OCI-LY7 (cell line): ENCODE results near the gene RMND5A. TPM values are rescaled to one million over a fixed set of nuclear protein-coding genes. Genes with fewer than 3 reads are reported as not detected.

Experiments
- BruUV-seq: library from RNA; stranded (reverse); fragments of 400-500 nt; replicated peaks from 2 replicates; lab custom pipeline; 2021; lab: Mats Ljungman, UMichigan
- CTCF ChIA-PET: fragments of 300-600 bp; sonication (Branson Sonifier 250); formaldehyde crosslinking; loops from one replicate; lab custom pipeline; 2022; ENCODE audit warnings: antibody characterized with exemption; ENCODE audit not compliant: unreplicated experiment; lab: Charles Lee
- POLR2A ChIA-PET: fragments of 300-600 bp; sonication (Branson Sonifier 250); formaldehyde crosslinking; loops from one replicate; lab custom pipeline; 2022; ENCODE audit warnings: antibody characterized with exemption; lab: Charles Lee
- DNase-seq: peaks from one replicate; pipeline ENCODE4 v3.0.0-alpha.2; 2015; ENCODE audit warnings: low spot score
- H2AFZ ChIP-seq: fragments of 200-600 bp; sonication (generic), shearing (Covaris generic); 2 replicates; pipeline ENCODE4 v1.6.1; 2014; ENCODE audit warnings: mild to moderate bottlenecking, antibody characterized with exemption, low read length, moderate library complexity
- H3K27ac ChIP-seq: fragments of 200-600 bp; sonication (generic); 2 replicates; pipeline ENCODE4 v1.5.1; 2014; ENCODE audit warnings: mixed run types, low read depth, mild to moderate bottlenecking, moderate library complexity, low read length, inconsistent platforms; ENCODE audit not compliant: poor library complexity, severe bottlenecking
- H3K36me3 ChIP-seq: fragments of 200-600 bp; sonication (generic); 2 replicates; pipeline ENCODE4 v1.6.1; 2014; ENCODE audit warnings: mild to moderate bottlenecking, antibody characterized with exemption, low read length, moderate library complexity, mixed read lengths; ENCODE audit not compliant: insufficient read depth
- H3K4me1 ChIP-seq: fragments of 200-600 bp; sonication (generic); 2 replicates; pipeline ENCODE4 v1.5.1; 2014; ENCODE audit warnings: mild to moderate bottlenecking, low read length; ENCODE audit not compliant: insufficient read depth, poor library complexity, severe bottlenecking
- H3K4me2 ChIP-seq: fragments of 200-600 bp; sonication (generic); 2 replicates; pipeline ENCODE4 v1.6.1; 2014; ENCODE audit warnings: mild to moderate bottlenecking, low read length
- H3K4me3 ChIP-seq: fragments of 200-600 bp; sonication (generic); 2 replicates; pipeline ENCODE4 v1.5.1; 2014; ENCODE audit warnings: mild to moderate bottlenecking, low read depth, low read length; ENCODE audit not compliant: poor library complexity, severe bottlenecking
- H3K79me2 ChIP-seq: fragments of 200-600 bp; sonication (generic); 2 replicates; pipeline ENCODE4 v1.6.1; 2016; ENCODE audit warnings: low read depth, mild to moderate bottlenecking, low read length, moderate library complexity, mixed read lengths; ENCODE audit not compliant: insufficient read depth
- H3K9me2 ChIP-seq: fragments of 200-600 bp; sonication (generic); 2 replicates; pipeline ENCODE4 v1.6.1; 2016; ENCODE audit warnings: mild to moderate bottlenecking, low read length, mixed read lengths; ENCODE audit not compliant: insufficient read depth
- H3K9me3 ChIP-seq: fragments of 200-600 bp; sonication (generic); 2 replicates; pipeline ENCODE4 v1.6.1; 2014; ENCODE audit warnings: mild to moderate bottlenecking, mixed run types, low read length, mixed read lengths
- H4K20me1 ChIP-seq: fragments of 200-600 bp; sonication (generic); 2 replicates; pipeline ENCODE4 v1.6.1; 2014; ENCODE audit warnings: mild to moderate bottlenecking, antibody characterized with exemption, low read length, moderate library complexity, mixed read lengths; ENCODE audit not compliant: insufficient read depth
- CTCF ChIP-seq: fragments of 200-600 bp; sonication (generic); conservative IDR thresholded peaks from 2 replicates; pipeline ENCODE4 v1.5.1; 2014; ENCODE audit warnings: mild to moderate bottlenecking, antibody characterized with exemption, low read length, moderate library complexity, mixed read lengths
- EZH2phosphoT487 ChIP-seq: fragments of 200-600 bp; sonication (generic); IDR thresholded peaks from 2 replicates; pipeline ENCODE4 v1.6.1; 2018; ENCODE audit warnings: low read depth, borderline replicate concordance, mild to moderate bottlenecking, mixed run types, antibody characterized with exemption, low read length, moderate library complexity, mixed read lengths
- intact Hi-C: fragments of 100-400 bp; cut with micrococcal nuclease; formaldehyde crosslinking; loops from one replicate; pipeline ENCODE4 v1.10.0; 2022; ENCODE audit not compliant: unreplicated experiment
- total RNA-seq, 2 experiments: library from RNA; depleted of rRNA in 1 of 2; stranded (reverse); fragments of >200 nt in 1 of 2; shearing (Covaris generic) in 1 of 2; gene quantifications; 2 replicates each; pipeline ENCODE4 v1.2.3, GENCODE V29; 2014 to 2022

The RMND5A gene
- total RNA-seq, 2 experiments from 2014 or later: 60.6 to 62.7 TPM

GRCh38 chr2:86700690-86701089 is 19.4 kb upstream of the RMND5A start:
- Histone ChIP-seq H3K4me2 (no peak overlapping the region), H3K27ac (no peak overlapping the region), H3K4me1 (no peaks in the 10 kb centered on the region), H3K9me2 (no peaks in the 10 kb centered on the region), H2AFZ (no peak overlapping the region), H3K79me2 (no peaks in the 10 kb centered on the region), H3K36me3 (no peaks in the 10 kb centered on the region), H4K20me1 (no peaks in the 10 kb centered on the region), H3K4me3 (no peak overlapping the region), H3K9me3 (0 out of 2 replicates have a peak, but pooled peaks cover 1% of the 10 kb centered on the region)
- DNase-seq: no peak
- BruUV-seq: no TSS peak
- intact Hi-C loops: no loop called here
- ChIA-PET POLR2A (no interaction called here), CTCF (no interaction called here)
- TF ChIP-seq EZH2phosphoT487 (no peak), CTCF (no peak)

GRCh38 chr2:86703704-86704361 is 16.3 kb upstream of the RMND5A start:
- H4K20me1 ChIP-seq: no peaks in the 10 kb centered on the region
- no peaks in the 10 kb centered on the region for H3K4me1 ChIP-seq
- no peak overlapping the region for H3K4me3 ChIP-seq
- intact Hi-C loops: no loop called here
- TF ChIP-seq CTCF (no peak), EZH2phosphoT487 (no peak)
- ChIA-PET POLR2A (no interaction called here), CTCF (no interaction called here)
- no peak overlapping the region for H3K4me2 ChIP-seq
- no peak overlapping the region for H2AFZ ChIP-seq
- no peaks in the 10 kb centered on the region for H3K36me3 ChIP-seq
- DNase-seq: no peak
- no peaks in the 10 kb centered on the region for H3K79me2 ChIP-seq
- H3K9me3 ChIP-seq: no peaks in the 10 kb centered on the region
- H3K9me2 ChIP-seq: no peaks in the 10 kb centered on the region
- H3K27ac ChIP-seq: no peak overlapping the region
- BruUV-seq: no TSS peak

GRCh38 chr2:86704459-86704971 is 15.6 kb upstream of the RMND5A start:
- Histone ChIP-seq H3K79me2 (no peaks in the 10 kb centered on the region), H3K9me3 (no peaks in the 10 kb centered on the region), H3K4me2 (no peak overlapping the region), H3K9me2 (no peaks in the 10 kb centered on the region), H2AFZ (no peak overlapping the region), H3K4me3 (no peak overlapping the region), H3K36me3 (no peaks in the 10 kb centered on the region), H4K20me1 (no peaks in the 10 kb centered on the region), H3K27ac (no peak overlapping the region), H3K4me1 (no peaks in the 10 kb centered on the region)
- no peak for DNase-seq
- ChIA-PET POLR2A (no interaction called here), CTCF (no interaction called here)
- BruUV-seq: no TSS peak
- intact Hi-C loops: no loop called here
- TF ChIP-seq EZH2phosphoT487 (no peak), CTCF (no peak)
